ENCODE data around the gene SLC1A4.

Gene SLC1A4

DNA sequence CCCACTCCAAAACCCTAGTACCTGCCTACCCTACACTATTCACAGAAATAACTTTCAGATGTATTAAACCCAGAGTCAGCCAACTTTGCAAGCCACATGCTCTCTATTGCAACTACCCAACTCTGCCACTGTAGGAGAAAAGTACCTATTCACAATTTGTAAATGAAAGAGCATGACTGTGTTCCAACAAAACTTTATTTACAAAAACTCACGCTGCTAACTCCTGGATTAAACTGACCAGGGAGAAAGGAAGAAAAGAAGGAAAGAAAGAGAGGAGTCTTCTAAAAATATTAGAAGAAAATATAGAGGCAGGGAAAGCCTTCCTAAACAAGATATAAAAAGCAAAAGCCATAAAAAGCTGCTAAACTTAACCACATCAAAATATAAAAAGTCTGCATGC, 24.6 kb downstream of the SLC1A4 start:
- TF ChIP-seq, protein P1, sequence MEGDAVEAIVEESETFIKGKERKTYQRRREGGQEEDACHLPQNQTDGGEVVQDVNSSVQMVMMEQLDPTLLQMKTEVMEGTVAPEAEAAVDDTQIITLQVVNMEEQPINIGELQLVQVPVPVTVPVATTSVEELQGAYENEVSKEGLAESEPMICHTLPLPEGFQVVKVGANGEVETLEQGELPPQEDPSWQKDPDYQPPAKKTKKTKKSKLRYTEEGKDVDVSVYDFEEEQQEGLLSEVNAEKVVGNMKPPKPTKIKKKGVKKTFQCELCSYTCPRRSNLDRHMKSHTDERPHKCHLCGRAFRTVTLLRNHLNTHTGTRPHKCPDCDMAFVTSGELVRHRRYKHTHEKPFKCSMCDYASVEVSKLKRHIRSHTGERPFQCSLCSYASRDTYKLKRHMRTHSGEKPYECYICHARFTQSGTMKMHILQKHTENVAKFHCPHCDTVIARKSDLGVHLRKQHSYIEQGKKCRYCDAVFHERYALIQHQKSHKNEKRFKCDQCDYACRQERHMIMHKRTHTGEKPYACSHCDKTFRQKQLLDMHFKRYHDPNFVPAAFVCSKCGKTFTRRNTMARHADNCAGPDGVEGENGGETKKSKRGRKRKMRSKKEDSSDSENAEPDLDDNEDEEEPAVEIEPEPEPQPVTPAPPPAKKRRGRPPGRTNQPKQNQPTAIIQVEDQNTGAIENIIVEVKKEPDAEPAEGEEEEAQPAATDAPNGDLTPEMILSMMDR (IDR thresholded peaks at IDR 0.05; ENCODE audit: insufficient read depth, low read length, missing control alignments) = no peak
- POLR2A ChIA-PET = no interaction called here
- no peak overlapping the region for H3K4me3 ChIP-seq (ENCODE audit: low read depth, low read length)
- CTCF ChIA-PET = interaction anchor here (1.2 kb wide), 1 partner anchor 96 kb away, joined by 3 read pairs; no protein-coding TSS in a partner anchor
- no peak for DNase-seq (ENCODE audit: low read depth, low spot score)

DNA sequence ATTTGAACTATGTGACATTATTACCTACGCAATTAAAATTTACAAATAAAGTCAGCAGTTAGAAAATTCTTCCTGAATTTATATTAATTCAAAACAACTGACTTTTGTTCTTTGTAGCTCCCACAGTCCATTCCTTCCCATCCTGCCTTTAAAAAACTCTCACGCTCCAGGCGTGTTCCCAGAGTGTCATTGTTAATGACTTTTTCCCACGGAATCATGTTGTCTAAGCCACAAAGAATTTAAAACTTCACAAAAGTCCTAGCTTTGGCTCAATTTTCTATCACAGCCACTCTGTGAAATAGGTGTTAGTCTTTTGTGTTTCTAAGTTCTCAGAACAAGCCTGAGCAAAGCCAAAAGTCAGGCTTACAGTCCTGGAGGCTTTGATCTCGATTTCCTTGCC, 26.5 kb downstream of the SLC1A4 start:
- DNase-seq (ENCODE audit: low read depth, low spot score) = no peak
- ChIA-PET CTCF (no interaction called here), POLR2A (no interaction called here)
- H3K4me3 ChIP-seq (ENCODE audit: low read depth, low read length) = no peak overlapping the region
- TF ChIP-seq, protein P1 (IDR thresholded peaks at IDR 0.05; ENCODE audit: insufficient read depth, low read length, missing control alignments) = no peak

DNA sequence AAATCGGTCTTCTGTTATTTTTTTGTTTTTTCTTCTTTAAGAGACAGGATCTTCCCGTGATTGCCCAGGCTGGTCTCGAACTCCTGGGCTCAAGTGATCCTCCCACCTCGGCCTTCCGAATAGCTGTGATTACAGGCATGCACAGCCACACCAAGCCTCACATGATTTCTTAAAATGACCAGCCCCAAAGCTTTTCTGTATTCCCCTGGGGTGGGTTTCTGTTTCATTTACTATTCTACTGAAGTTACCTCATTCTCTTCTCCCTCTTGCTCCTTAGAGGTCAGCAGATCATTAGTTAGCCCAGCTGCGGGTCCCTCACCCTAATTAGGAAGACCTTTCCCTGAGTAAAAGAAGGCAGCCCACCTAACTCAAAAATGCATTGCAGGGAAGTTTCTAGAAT, 27.6 kb downstream of the SLC1A4 start:
- H3K4me3 ChIP-seq (ENCODE audit: low read depth, low read length) = no peak overlapping the region
- DNase-seq (ENCODE audit: low read depth, low spot score) = no peak
- ChIA-PET POLR2A (no interaction called here), CTCF (interaction anchor here (1.6 kb wide), 1 partner anchor 20 kb away, joined by 3 read pairs; no protein-coding TSS in a partner anchor)
- TF ChIP-seq, protein P1 (IDR thresholded peaks at IDR 0.05; ENCODE audit: insufficient read depth, low read length, missing control alignments) = no peak

DNA sequence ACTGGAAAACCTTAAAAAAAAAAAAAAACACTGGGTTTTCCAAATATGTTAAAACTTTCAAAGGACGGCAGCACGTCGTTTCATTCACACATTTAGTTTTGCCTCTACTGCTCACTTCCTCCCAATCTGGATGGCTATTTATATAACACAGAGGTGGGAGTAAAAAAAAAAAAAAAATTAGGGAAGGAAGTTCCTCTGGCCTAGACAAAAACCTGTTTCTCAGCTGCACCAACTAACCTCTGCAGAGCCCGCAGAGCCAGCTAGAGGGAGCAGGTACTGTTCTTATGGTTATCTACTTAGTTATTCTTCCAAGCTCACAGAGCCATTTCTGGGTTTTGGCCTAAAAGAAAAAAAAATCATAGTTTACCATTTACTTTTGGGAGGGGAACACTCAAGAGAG, 28.1 kb downstream of the SLC1A4 start:
- ChIA-PET CTCF (interaction anchor here (1.6 kb wide), 1 partner anchor 21 kb away, joined by 3 read pairs; no protein-coding TSS in a partner anchor), POLR2A (no interaction called here)
- no peak for DNase-seq (ENCODE audit: low read depth, low spot score)
- TF ChIP-seq, protein P1 (IDR thresholded peaks at IDR 0.05; ENCODE audit: insufficient read depth, low read length, missing control alignments) = no peak
- no peak overlapping the region for H3K4me3 ChIP-seq (ENCODE audit: low read depth, low read length)

DNA sequence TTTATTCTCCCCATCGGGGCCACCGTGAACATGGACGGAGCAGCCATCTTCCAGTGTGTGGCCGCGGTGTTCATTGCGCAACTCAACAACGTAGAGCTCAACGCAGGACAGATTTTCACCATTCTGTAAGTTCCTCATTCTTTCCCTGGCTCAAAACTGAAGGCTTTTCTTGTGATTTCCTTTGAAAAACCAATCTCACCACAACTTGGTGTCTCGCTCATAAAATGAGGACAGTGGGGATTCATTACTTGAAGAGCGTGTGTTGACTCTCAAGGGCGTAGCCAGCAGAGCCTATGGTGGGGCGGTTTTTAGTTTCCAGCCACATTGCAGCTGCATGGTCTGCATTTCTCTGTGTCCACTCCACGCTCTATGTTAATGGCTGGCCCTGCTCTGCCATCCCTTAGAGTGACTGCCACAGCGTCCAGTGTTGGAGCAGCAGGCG, 29.0 kb downstream of the SLC1A4 start:
- DNase-seq (ENCODE audit: low read depth, low spot score) = no peak
- CTCF ChIA-PET = interaction anchor here (1.2 to 1.6 kb wide), 2 partner anchors 22 to 372 kb away, joined by 3 to 4 read pairs; no protein-coding TSS in a partner anchor

DNA sequence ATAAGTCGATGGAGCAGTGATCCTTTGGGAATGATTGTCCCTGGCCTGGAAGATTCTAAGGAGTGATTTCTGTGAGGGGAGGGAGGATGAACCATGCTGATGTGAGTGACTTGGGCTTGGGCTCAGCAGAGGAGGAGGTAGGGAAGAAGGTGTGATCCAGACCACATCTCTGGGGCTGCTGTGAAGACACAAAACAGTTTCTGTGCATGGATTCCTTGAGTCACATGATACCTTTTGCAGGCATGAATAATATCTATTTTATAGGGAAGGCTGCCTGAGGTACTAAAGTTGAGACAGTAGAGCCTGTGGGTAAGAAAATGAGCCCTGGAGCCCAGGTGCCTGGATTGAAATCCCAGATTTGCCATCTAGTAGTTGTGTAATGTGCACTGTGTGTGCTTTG, 29.8 kb downstream of the SLC1A4 start:
- no peak for DNase-seq (ENCODE audit: low read depth, low spot score)
- ChIA-PET CTCF (no interaction called here), POLR2A (no interaction called here)
- H3K4me3 ChIP-seq (ENCODE audit: low read depth, low read length) = no peak overlapping the region
- TF ChIP-seq, protein P1 (IDR thresholded peaks at IDR 0.05; ENCODE audit: insufficient read depth, low read length, missing control alignments) = no peak

More for the DNA sequence above, 29.0 kb downstream of the SLC1A4 start:
- POLR2A ChIA-PET = no interaction called here
- TF ChIP-seq, protein P1 (IDR thresholded peaks at IDR 0.05; ENCODE audit: insufficient read depth, low read length, missing control alignments) = no peak
- no peak overlapping the region for H3K4me3 ChIP-seq (ENCODE audit: low read depth, low read length)
